ENCODE measurements around the gene EPS8L3. TPM values are rescaled to one million over a fixed set of nuclear protein-coding genes. Genes with fewer than 3 reads are reported as not detected.

EPS8L3 gene
- total and polyA plus RNA-seq, 8 donors = 0.39 to 4.3 (median 1.4) TPM

GRCh38 chr1:109772658-109773202 lies 9.0 kb upstream of the EPS8L3 start:
- Histone ChIP-seq H3K27me3 (no peaks in the 10 kb centered on the region), H3K27ac (no peak overlapping the region), H3K4me1 (no peaks in the 10 kb centered on the region), H3K4me3 (no peak overlapping the region), H3K36me3 (no peaks in the 10 kb centered on the region), H3K9me3 (no peaks in the 10 kb centered on the region)
- no peak for ATAC-seq
- no peak for FAIRE-seq
- intact Hi-C loops (cut with DNase I) = loop anchor here in 2 of 3 donors (5.0 to 10.0 kb wide), 4 partner anchors 130 to 230 kb away; partner anchors contain the start of gene GNAI3 (in 1 of the 2)
- WGBS, 2 donors = 84 to 90% methylated on average over 6 of the region's 6 CpGs
- DNase-seq = peak in 2 of 6 donors; percentile 36 to 62
- no peak for TF ChIP-seq CTCF (IDR thresholded peaks at IDR 0.05)

DNA sequence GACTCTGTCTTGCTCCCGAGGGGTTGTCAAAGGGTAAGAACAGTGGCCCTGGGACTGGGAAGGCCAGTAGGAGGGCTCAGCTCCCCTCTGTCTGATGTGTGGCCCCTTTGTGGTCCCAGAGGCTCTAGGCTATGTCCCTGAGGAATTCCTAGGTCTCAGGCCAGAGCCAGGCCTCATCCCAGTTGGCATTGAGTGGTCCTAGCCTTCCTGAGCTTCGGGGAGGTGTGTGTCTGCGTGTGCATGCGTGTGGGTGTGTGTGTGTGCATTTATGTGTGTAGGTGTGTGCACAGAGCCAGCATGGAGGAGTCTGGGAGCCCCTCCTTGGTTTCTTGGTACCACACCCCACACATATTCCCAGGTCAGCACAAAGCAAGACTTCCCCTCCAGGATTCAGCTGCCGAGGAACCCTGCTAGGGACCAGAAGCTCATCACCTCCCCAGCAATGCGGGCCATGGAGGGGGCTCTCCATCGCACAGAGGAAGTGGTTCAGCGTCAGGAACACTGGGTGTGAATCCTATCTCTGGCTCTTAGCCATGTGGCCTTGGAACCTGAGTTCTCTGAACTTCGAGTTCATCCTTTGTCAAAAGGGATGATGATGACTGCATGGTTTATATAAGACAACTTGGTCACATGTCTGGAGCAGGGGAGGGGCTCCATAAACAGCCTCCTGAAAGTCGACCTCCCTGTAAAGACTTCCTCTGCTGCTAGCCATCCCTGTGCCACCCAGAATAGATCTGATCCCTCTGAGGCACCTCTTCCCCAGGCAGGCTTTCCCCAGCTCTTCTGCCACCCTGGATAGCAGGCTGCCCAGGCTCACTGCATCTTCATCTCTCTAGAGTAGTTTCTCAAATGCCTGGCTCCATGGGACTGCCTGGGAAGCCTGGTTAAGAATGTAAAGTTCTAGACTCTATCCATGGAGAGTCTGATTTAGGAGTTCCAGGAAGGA lies 8.3 kb upstream of the EPS8L3 start:
- no peak for TF ChIP-seq CTCF (IDR thresholded peaks at IDR 0.05)
- Histone ChIP-seq H3K9me3 (no peaks in the 10 kb centered on the region), H3K27ac (no peak overlapping the region), H3K27me3 (no peaks in the 10 kb centered on the region), H3K36me3 (no peaks in the 10 kb centered on the region), H3K4me1 (no peaks in the 10 kb centered on the region), H3K4me3 (no peak overlapping the region)
- intact Hi-C loops (cut with DNase I) = loop anchor here in 2 of 3 donors (5.0 to 10.0 kb wide), 4 partner anchors 130 to 230 kb away; partner anchors contain the start of gene GNAI3 (in 1 of the 2)
- WGBS, 2 donors = 67% methylated on average over 10 of the region's 10 CpGs
- ATAC-seq = no peak
- peak in 1 of 6 donors; percentile 37 for DNase-seq
- no peak for FAIRE-seq

- TF ChIP-seq CTCF (IDR thresholded peaks at IDR 0.05) = no peak
- FAIRE-seq (no peak), ATAC-seq (no peak), DNase-seq (peak in 2 of 6 donors; percentile 44 to 54)
- 75 to 76% methylated on average over 11 of the region's 11 CpGs for WGBS, 2 donors
- intact Hi-C loops (cut with DNase I) = loop anchor here in 2 of 3 donors (5.0 to 10.0 kb wide), 4 partner anchors 128 to 228 kb away; partner anchors contain the start of gene GNAI3 (in 1 of the 2)
- no peaks in the 10 kb centered on the region for H3K27me3 ChIP-seq
- H3K4me3 ChIP-seq = no peak overlapping the region
- no peak overlapping the region for H3K27ac ChIP-seq
- no peaks in the 10 kb centered on the region for H3K4me1 ChIP-seq
- H3K36me3 ChIP-seq = no peaks in the 10 kb centered on the region
- H3K9me3 ChIP-seq = no peaks in the 10 kb centered on the region
These were observed 6.8 kb upstream of the EPS8L3 start for GRCh38 chr1:109770331-109771095.

- DNase-seq (peak in 2 of 6 donors; percentile 0 to 27), ATAC-seq (no peak), FAIRE-seq (no peak)
- intact Hi-C loops (cut with DNase I) = loop anchor here in 2 of 3 donors (5.0 to 10.0 kb wide), 4 partner anchors 127 to 227 kb away; partner anchors contain the start of gene GNAI3 (in 1 of the 2)
- Histone ChIP-seq H3K4me3 (no peak overlapping the region), H3K27ac (no peak overlapping the region), H3K4me1 (no peaks in the 10 kb centered on the region), H3K36me3 (no peaks in the 10 kb centered on the region), H3K9me3 (no peaks in the 10 kb centered on the region), H3K27me3 (no peaks in the 10 kb centered on the region)
- TF ChIP-seq CTCF (IDR thresholded peaks at IDR 0.05) = no peak
- WGBS, 2 donors = 79 to 89% methylated on average over 11 of the region's 11 CpGs
These were observed 5.8 kb upstream of the EPS8L3 start for GRCh38 chr1:109769330-109770078.
